Brain microvascular endothelial cell (primary cell): ENCODE measurements around the gene PIWIL4.

Source experiments
- DNase-seq: peaks from one replicate; pipeline ENCODE4 v3.0.0-alpha.2; 2020
- H3K27ac ChIP-seq: fragments of 250-450 bp; sonication (Bioruptor Pico); 2 replicates; pipeline ENCODE4 v1.5.1; 2020; ENCODE audit warnings: mild to moderate bottlenecking, moderate library complexity
- H3K27me3 ChIP-seq: fragments of 250-450 bp; sonication (Bioruptor Pico); replicated peaks from 2 replicates; pipeline ENCODE4 v1.5.1; 2020; ENCODE audit warnings: mild to moderate bottlenecking
- H3K36me3 ChIP-seq: fragments of 250-450 bp; sonication (Bioruptor Pico); replicated peaks from 2 replicates; pipeline ENCODE4 v1.5.1; 2020; ENCODE audit warnings: mild to moderate bottlenecking
- H3K4me3 ChIP-seq: 2 replicates; pipeline ENCODE4 v1.5.1; 2011; ENCODE audit warnings: low read depth, mild to moderate bottlenecking, control low read depth, low read length, moderate library complexity
- in situ Hi-C: cut with HindIII; loops from 2 replicates; pipeline ENCODE4 v1.10.0; 2017; ENCODE audit warnings: low sequenced_read_pairs, low pct_ligation_motif_present
- TF ChIP-seq, protein P1 (sequence below): IDR thresholded peaks from 2 replicates; pipeline ENCODE4 v1.5.1; 2011; ENCODE audit warnings: low read depth, mild to moderate bottlenecking, moderate library complexity, low read length, control low read depth, inconsistent platforms; ENCODE audit errors: missing control alignments

The PIWIL4 gene

DNA sequence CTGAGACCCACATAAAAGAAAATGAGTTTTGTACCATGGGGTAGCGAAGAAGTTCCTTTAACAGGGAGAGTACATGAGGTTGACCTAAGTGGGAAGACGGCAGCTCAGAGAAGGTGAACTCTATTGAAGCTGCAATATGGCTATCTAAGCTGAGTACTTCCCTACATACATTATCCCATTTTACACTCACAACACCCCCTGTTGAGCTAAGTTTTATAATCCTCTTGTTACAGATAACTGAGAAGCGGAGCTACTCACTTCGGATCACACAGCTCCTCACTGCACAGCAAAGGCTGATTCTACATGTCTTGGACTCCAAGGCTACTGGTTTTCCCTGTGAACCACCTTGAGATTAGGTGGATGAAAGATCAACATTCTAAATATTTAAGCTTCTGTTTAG lies 8.2 kb upstream of the PIWIL4 start:
- TF ChIP-seq, protein P1, sequence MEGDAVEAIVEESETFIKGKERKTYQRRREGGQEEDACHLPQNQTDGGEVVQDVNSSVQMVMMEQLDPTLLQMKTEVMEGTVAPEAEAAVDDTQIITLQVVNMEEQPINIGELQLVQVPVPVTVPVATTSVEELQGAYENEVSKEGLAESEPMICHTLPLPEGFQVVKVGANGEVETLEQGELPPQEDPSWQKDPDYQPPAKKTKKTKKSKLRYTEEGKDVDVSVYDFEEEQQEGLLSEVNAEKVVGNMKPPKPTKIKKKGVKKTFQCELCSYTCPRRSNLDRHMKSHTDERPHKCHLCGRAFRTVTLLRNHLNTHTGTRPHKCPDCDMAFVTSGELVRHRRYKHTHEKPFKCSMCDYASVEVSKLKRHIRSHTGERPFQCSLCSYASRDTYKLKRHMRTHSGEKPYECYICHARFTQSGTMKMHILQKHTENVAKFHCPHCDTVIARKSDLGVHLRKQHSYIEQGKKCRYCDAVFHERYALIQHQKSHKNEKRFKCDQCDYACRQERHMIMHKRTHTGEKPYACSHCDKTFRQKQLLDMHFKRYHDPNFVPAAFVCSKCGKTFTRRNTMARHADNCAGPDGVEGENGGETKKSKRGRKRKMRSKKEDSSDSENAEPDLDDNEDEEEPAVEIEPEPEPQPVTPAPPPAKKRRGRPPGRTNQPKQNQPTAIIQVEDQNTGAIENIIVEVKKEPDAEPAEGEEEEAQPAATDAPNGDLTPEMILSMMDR: no peak
- DNase-seq: no peak
- H3K27ac ChIP-seq: no peak overlapping the region
- H3K4me3 ChIP-seq: no peak overlapping the region
- in situ Hi-C loops: no loop called here
- no peaks in the 10 kb centered on the region for H3K27me3 ChIP-seq
- no peaks in the 10 kb centered on the region for H3K36me3 ChIP-seq

DNA sequence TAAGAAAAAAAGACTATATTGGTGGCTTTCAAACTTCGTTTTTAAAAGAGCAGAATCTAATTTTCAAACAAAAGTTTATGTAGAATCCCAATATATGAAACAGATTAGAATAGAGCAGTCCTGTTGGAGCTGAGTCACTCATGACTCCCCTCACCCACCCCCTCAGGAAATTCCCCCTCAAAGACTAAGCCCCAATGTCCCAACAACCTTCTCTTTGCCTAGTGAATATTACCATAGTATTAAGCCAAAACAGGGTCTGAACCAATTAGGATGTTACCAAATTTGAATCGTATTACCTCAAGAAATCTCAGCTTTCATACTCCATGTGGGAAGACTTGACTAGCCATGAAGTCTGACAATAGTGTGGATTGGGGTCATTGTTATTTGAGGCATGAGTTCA lies 7.8 kb upstream of the PIWIL4 start:
- TF ChIP-seq, protein P1: no peak
- H3K27ac ChIP-seq: no peak overlapping the region
- H3K27me3 ChIP-seq: no peaks in the 10 kb centered on the region
- no peak overlapping the region for H3K4me3 ChIP-seq
- DNase-seq: no peak
- in situ Hi-C loops: no loop called here
- H3K36me3 ChIP-seq: no peaks in the 10 kb centered on the region

DNA sequence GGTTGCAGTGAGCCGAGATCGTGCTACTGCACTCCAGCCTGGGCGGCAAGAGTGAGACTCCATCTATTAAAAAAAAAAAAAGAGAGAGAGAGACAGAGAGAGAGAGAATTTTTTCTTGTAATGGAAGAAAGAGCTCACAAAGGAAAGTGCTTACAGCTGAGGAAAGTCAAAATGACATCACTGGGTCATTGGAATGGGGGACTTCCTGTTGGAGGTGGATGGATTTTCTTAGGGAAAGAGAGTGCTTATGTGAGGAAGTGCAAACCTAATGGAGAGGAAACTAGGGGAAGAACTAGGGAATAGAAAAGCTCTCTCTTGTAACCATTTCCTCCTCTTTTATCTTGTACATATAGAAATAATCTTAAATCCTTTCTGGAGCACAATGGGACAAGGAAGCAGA lies 6.3 kb upstream of the PIWIL4 start:
- in situ Hi-C loops: no loop called here
- DNase-seq: no peak
- no peaks in the 10 kb centered on the region for H3K27me3 ChIP-seq

DNA sequence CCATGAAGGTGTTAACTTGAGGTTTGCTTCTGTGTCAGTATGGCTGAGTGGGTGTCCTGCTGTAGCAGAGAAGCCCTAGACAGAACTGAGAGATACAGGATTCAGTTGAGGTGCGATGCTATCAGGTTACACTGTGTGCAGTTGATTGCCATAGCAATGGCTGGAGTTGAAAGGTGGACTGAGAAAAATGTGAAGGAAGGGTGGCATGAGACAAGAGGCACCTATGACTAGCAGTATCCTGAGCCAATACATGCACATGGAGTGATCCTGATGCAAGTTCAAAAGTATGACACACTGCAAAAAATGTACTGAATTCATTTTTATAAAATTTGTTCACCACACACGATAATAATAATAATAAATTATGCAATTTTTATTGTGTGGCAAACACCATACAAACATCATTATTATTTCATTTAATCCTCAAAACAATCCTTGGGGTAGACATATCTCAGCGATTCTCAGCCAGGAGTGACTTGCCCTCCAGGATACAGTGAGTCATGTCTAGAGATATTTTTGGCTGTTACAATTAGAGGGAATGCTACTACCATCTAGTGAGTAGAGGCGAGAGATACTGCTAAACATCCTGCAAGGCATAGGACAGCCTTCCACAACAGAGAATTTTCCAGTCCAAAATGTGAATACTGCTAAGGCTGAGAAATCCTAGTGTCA lies 3.9 kb upstream of the PIWIL4 start:
- H3K4me3 ChIP-seq: no peak overlapping the region
- in situ Hi-C loops: no loop called here
- H3K36me3 ChIP-seq: no peaks in the 10 kb centered on the region
- TF ChIP-seq, protein P1: peak; percentile 58
- no peaks in the 10 kb centered on the region for H3K27me3 ChIP-seq
- peak; percentile 59 for DNase-seq
- H3K27ac ChIP-seq: no peak overlapping the region

More for the DNA sequence above, 6.3 kb upstream of the PIWIL4 start:
- TF ChIP-seq, protein P1: no peak
- no peaks in the 10 kb centered on the region for H3K36me3 ChIP-seq
- no peak overlapping the region for H3K4me3 ChIP-seq
- H3K27ac ChIP-seq: no peak overlapping the region

DNA sequence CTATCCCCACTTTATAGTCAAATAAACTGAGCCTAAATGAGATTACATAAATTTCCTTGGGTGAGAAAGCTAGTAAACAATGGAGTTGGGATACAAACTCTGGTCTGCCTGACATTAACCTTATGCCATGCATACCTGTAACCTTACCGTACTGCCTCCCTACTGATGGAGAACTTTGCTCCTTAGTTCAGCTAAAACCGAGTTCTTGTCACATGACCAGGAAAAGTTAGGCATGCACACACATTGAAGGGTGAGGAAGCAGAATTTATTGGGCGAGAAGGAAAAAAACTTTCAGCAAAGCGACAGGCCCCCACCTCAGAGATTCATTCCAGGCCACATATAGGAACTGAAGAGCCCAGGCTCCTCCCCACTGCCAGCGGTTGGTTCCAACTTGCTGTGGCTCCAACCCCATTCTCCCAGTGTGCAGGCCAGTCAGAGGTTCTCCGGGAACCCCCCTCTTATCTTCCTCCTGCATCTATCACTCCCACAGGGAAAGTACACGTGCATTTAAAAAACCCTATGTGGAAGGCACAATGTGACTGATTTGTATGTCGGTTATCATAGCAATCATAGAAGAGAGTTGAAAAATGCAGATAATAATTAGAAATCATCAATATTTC lies 3.2 kb upstream of the PIWIL4 start:
- H3K4me3 ChIP-seq: no peak overlapping the region
- TF ChIP-seq, protein P1: no peak
- H3K27me3 ChIP-seq: no peaks in the 10 kb centered on the region
- H3K36me3 ChIP-seq: no peaks in the 10 kb centered on the region
- H3K27ac ChIP-seq: no peak overlapping the region
- no peak for DNase-seq
- in situ Hi-C loops: no loop called here
